ENCODE results near the gene MSLN.

DNA sequence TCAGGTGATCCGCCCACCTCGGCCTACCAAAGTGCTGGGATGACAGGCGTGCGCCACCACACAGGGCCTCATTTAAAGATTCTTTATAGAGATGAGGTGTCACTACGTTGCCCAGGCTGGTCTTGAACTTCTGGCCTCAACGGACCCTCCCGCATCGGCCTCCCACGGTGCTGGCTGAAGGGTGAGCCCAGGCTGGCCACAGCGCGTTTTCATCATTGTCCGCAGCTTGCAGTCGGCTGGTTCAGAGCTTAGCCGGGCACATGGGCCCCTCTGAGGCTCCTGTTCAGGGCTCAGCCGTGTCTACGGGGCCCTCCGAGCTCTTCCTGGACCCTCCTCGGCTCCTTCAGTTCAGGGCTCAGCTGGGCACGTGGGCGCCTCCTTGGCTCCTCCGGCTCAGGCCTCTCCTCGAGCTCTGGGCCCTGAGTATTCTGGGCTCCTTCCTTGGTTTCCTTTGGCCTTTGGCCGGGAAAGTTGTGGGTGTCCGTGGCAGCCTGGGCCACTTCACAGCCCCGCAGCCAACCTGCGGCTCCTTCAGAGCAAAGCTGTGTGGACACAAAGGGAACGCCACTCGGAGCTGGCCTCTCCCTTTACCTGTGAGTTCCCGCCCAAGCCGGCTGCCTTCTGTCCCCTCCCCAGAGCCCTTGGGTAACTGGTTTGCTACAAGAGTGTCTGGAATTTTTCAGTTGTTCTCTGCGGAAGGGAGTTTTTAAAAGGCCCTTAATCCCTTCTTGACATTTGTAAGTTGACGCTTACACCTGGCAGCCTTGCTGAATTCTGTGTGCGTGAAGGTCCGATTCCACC is 1.2 kb upstream of the MSLN start:
- TF ChIP-seq, protein P1, sequence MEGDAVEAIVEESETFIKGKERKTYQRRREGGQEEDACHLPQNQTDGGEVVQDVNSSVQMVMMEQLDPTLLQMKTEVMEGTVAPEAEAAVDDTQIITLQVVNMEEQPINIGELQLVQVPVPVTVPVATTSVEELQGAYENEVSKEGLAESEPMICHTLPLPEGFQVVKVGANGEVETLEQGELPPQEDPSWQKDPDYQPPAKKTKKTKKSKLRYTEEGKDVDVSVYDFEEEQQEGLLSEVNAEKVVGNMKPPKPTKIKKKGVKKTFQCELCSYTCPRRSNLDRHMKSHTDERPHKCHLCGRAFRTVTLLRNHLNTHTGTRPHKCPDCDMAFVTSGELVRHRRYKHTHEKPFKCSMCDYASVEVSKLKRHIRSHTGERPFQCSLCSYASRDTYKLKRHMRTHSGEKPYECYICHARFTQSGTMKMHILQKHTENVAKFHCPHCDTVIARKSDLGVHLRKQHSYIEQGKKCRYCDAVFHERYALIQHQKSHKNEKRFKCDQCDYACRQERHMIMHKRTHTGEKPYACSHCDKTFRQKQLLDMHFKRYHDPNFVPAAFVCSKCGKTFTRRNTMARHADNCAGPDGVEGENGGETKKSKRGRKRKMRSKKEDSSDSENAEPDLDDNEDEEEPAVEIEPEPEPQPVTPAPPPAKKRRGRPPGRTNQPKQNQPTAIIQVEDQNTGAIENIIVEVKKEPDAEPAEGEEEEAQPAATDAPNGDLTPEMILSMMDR (IDR thresholded peaks at IDR 0.05), result no peak
- no peak for TF ChIP-seq EP300 (IDR thresholded peaks at IDR 0.05)

Measured in esophagus muscularis mucosa (tissue), 3 donors.